T-cell (primary cell): ENCODE data around the gene PROSER1. TPM values are rescaled to one million over a fixed set of nuclear protein-coding genes. Genes with fewer than 3 reads are reported as not detected.

ENCODE experiments used
- ATAC-seq, 4 experiments: fragments of 200-7000 bp in 3 of 4; fragments of 150-1000 bp in 1 of 4; cut with Tn5 transposase; replicated peaks in 1 of 4; 1 replicate in 3 of 4; 2 replicates in 1 of 4; pipeline ENCODE4 v1.10.0; 2021; ENCODE audit warnings: moderate library complexity in 3 of 4, mild to moderate bottlenecking in 2 of 4, moderate number of reproducible peaks in 1 of 4
- CTCF ChIA-PET, 2 donors: fragments of 300-600 bp; sonication (Branson Sonifier 250); formaldehyde crosslinking; loops; one replicate each; lab custom pipeline; 2022; ENCODE audit warnings: antibody characterized with exemption in 2 of 2; lab: Charles Lee
- POLR2A ChIA-PET, 2 donors: fragments of 300-600 bp; sonication (Branson Sonifier 250); formaldehyde crosslinking; loops; one replicate each; lab custom pipeline; 2022; ENCODE audit warnings: antibody characterized with exemption in 2 of 2; lab: Charles Lee
- DNase-seq, 35 experiments: peaks; one replicate each; pipeline versions ENCODE4 v3.0.0 to v3.0.0-alpha.2; 2013 to 2023
- H3K27ac ChIP-seq: one replicate; pipeline ENCODE4 v1.5.1; 2013; ENCODE audit warnings: low read length
- H3K27me3 ChIP-seq, 2 experiments: replicated peaks in 1 of 2; 1 replicate in 1 of 2; 2 replicates in 1 of 2; pipeline versions ENCODE4 v1.6.1 to v1.7.0; 2013; ENCODE audit warnings: low read length in 1 of 2, mixed read lengths in 1 of 2; ENCODE audit not compliant: control insufficient read depth in 2 of 2, insufficient read depth in 2 of 2; ENCODE audit errors: extremely low read depth in 1 of 2
- H3K36me3 ChIP-seq, 2 donors: 1 replicate in 1 of 2; 2 replicates in 1 of 2; pipeline versions ENCODE4 v1.6.1 to v1.7.0; 2013; ENCODE audit warnings: low read length in 1 of 2; ENCODE audit not compliant: control insufficient read depth in 2 of 2, insufficient read depth in 1 of 2; ENCODE audit errors: extremely low read depth in 1 of 2
- H3K4me1 ChIP-seq, 2 experiments: 1 replicate in 1 of 2; 2 replicates in 1 of 2; pipeline versions ENCODE4 v1.6.1 to v1.7.0; 2013; ENCODE audit warnings: low read length in 2 of 2, mixed read lengths in 1 of 2; ENCODE audit not compliant: insufficient read depth in 2 of 2, control insufficient read depth in 1 of 2; ENCODE audit errors: extremely low read depth in 1 of 2
- H3K4me3 ChIP-seq, 2 donors: 1 replicate in 1 of 2; 2 replicates in 1 of 2; pipeline versions ENCODE4 v1.5.1 to v1.7.0; 2013; ENCODE audit warnings: mild to moderate bottlenecking in 2 of 2, low read length in 1 of 2, moderate library complexity in 1 of 2; ENCODE audit not compliant: control insufficient read depth in 1 of 2; ENCODE audit errors: extremely low read depth in 1 of 2
- H3K9me3 ChIP-seq: 2 replicates; pipeline ENCODE4 v1.7.0; 2013
- H3K27ac Mint-ChIP-seq, 2 donors: one replicate each; pipeline ENCODE4 v1.8.0; 2020 to 2021; ENCODE audit warnings: mild to moderate bottlenecking in 2 of 2, mixed read lengths in 2 of 2
- H3K27me3 Mint-ChIP-seq, 2 donors: one replicate each; pipeline ENCODE4 v1.8.0; 2021 to 2022; ENCODE audit warnings: mixed read lengths in 2 of 2
- H3K36me3 Mint-ChIP-seq: one replicate; pipeline ENCODE4 v1.8.0; 2021; ENCODE audit warnings: mixed read lengths
- H3K4me1 Mint-ChIP-seq, 3 donors: one replicate each; pipeline ENCODE4 v1.8.0; 2020 to 2022; ENCODE audit warnings: mixed read lengths in 3 of 3, mild to moderate bottlenecking in 1 of 3
- H3K4me3 Mint-ChIP-seq, 3 donors: one replicate each; pipeline ENCODE4 v1.8.0; 2020 to 2022; ENCODE audit warnings: mild to moderate bottlenecking in 3 of 3, mixed read lengths in 3 of 3, moderate library complexity in 3 of 3
- H3K9me3 Mint-ChIP-seq, 3 donors: one replicate each; pipeline ENCODE4 v1.8.0; 2020 to 2022; ENCODE audit warnings: mixed read lengths in 3 of 3
- total RNA-seq, 35 experiments: library from RNA in 6 of 35; stranded (reverse) in 6 of 35; fragments of 120-200 nt in 1 of 35; gene quantifications; one replicate each; pipeline versions ENCODE4 v1.2.1 to v1.2.4 and lab custom pipeline; 2013 to 2026

Gene PROSER1
- total RNA-seq, 5 donors from 2014 or later (not counting 1 experiment from before 2014, with no cell fraction given), result 40.1 to 50.7 (median 45.1) TPM

DNA sequence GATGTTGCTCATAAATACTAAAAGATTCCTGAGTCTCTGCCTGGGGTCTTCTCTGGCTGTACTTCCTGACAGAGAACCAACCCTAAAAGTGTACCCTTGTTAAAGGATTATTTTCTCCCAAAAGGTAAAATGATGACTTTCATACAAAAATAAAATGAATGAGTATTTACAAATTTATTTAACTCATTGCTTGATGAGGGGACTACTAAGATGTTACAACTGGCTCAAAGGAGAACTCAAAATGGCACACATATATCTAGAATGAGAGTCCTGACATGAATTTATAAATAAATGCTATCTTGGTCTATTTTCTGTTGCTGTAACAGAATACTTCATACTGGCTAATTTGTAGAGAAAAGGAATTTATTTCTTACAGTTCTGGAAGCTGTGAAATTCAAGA is 77.7 kb downstream of the PROSER1 start:
- H3K9me3 Mint-ChIP-seq, result peaks cover 3 to 10% (median 4%) of the 10 kb centered on the region in 3 donors
- ChIA-PET CTCF (no interaction called here), POLR2A (no interaction called here)
- Histone ChIP-seq H3K4me1 (no peaks in the 10 kb centered on the region), H3K27me3 (no peaks in the 10 kb centered on the region), H3K27ac (no peak overlapping the region), H3K9me3 (no peaks in the 10 kb centered on the region), H3K36me3 (no peaks in the 10 kb centered on the region), H3K4me3 (no peak overlapping the region)
- H3K4me3 Mint-ChIP-seq, result no peak overlapping the region
- H3K27ac Mint-ChIP-seq, result no peak overlapping the region
- no peaks in the 10 kb centered on the region for H3K4me1 Mint-ChIP-seq
- ATAC-seq (no peak), DNase-seq (no peak)
- H3K27me3 Mint-ChIP-seq, result peaks cover 5 to 17% of the 10 kb centered on the region in 2 donors
- no peaks in the 10 kb centered on the region for H3K36me3 Mint-ChIP-seq

Other genes starting within 250 kb of the PROSER1 start
- not detected for gene STOML3, start 47.3 kb downstream of the PROSER1 start, total RNA-seq
- gene NHLRC3, start 367 bp upstream of the PROSER1 start, total RNA-seq, result 10 to 100 TPM; 16.0 to 22.3 (median 21.8) TPM